Endothelial cell of umbilical vein (primary cell): ENCODE results near the gene CHST15. TPM values are rescaled to one million over a fixed set of nuclear protein-coding genes. Genes with fewer than 3 reads are reported as not detected.

Source experiments
- BruUV-seq: library from RNA; stranded (reverse); fragments of 400-500 nt; replicated peaks from 2 replicates; lab custom pipeline; 2021; lab: Mats Ljungman, UMichigan
- CTCF ChIA-PET: fragments of 300-600, 350-600 bp; sonication (Branson Sonifier 250); formaldehyde crosslinking; loops from one replicate; lab custom pipeline; 2021; ENCODE audit warnings: antibody characterized with exemption, inconsistent platforms; lab: Charles Lee
- POLR2A ChIA-PET: fragments of 300-600, 350-600 bp; sonication (Branson Sonifier 250); formaldehyde crosslinking; loops from one replicate; lab custom pipeline; 2021; ENCODE audit warnings: antibody characterized with exemption, inconsistent platforms; lab: Charles Lee
- DNase-seq: peaks from one replicate; pipeline ENCODE4 v3.0.0-alpha.2; 2011; ENCODE audit warnings: low read depth, low spot score
- FAIRE-seq: peaks from 2 replicates; lab custom pipeline; 2011; peaks lifted over from hg19 to GRCh38; lab: Jason Lieb, UNC
- H2AFZ ChIP-seq: 2 replicates; pipeline ENCODE4 v1.6.0; 2012; ENCODE audit warnings: low read depth, low read length, control low read depth, inconsistent platforms
- H3K27ac ChIP-seq: 2 replicates; pipeline ENCODE4 v1.5.1; 2011; ENCODE audit warnings: low read depth, mild to moderate bottlenecking, control low read depth, low read length, moderate library complexity; ENCODE audit not compliant: insufficient read depth
- H3K27me3 ChIP-seq, 2 experiments: 2 replicates each; pipeline versions ENCODE4 v1.6.0 to v1.6.1; 2011; ENCODE audit warnings: low read length in 2 of 2, mixed read lengths in 1 of 2; ENCODE audit not compliant: control insufficient read depth in 2 of 2, insufficient read depth in 2 of 2
- H3K36me3 ChIP-seq, 2 experiments: 2 replicates in 1 of 2; 3 replicates in 1 of 2; pipeline ENCODE4 v1.5.1; 2011; ENCODE audit warnings: low read length in 2 of 2, mild to moderate bottlenecking in 1 of 2, moderate library complexity in 1 of 2; ENCODE audit not compliant: control insufficient read depth in 2 of 2, insufficient read depth in 2 of 2; ENCODE audit errors: extremely low read depth in 1 of 2
- H3K4me1 ChIP-seq: 3 replicates; pipeline ENCODE4 v1.5.1; 2011; ENCODE audit warnings: mild to moderate bottlenecking, low read length; ENCODE audit not compliant: control insufficient read depth, insufficient read depth; ENCODE audit errors: extremely low read depth
- H3K4me2 ChIP-seq: 2 replicates; pipeline ENCODE4 v1.6.1; 2011; ENCODE audit warnings: low read length, control low read depth, mixed read lengths; ENCODE audit not compliant: insufficient read depth
- H3K4me3 ChIP-seq, 3 experiments: fragments of 200-600 bp in 1 of 3; sonication (generic), shearing (Covaris generic) in 1 of 3; replicated peaks in 1 of 3; 2 replicates each; pipeline ENCODE4 v1.5.1; 2011 to 2016; ENCODE audit warnings: control low read depth in 3 of 3, low read length in 3 of 3, mild to moderate bottlenecking in 2 of 3, inconsistent platforms in 1 of 3, low read depth in 1 of 3, moderate library complexity in 1 of 3; ENCODE audit not compliant: insufficient read depth in 1 of 3
- H3K79me2 ChIP-seq: 2 replicates; pipeline ENCODE4 v1.6.0; 2012; ENCODE audit warnings: low read length, inconsistent platforms; ENCODE audit not compliant: control insufficient read depth, insufficient read depth
- H3K9ac ChIP-seq: replicated peaks from 2 replicates; pipeline ENCODE3; 2011; ENCODE audit warnings: low read length, control low read depth; ENCODE audit not compliant: insufficient read depth; ENCODE audit errors: extremely low read depth
- H3K9me1 ChIP-seq: replicated peaks from 3 replicates; pipeline ENCODE4 v1.6.0; 2011; ENCODE audit warnings: mild to moderate bottlenecking, low read length; ENCODE audit not compliant: control insufficient read depth, insufficient read depth; ENCODE audit errors: extremely low read depth
- H3K9me3 ChIP-seq: replicated peaks from 2 replicates; pipeline ENCODE4 v1.5.1; 2012; ENCODE audit warnings: low read length, inconsistent platforms; ENCODE audit not compliant: control insufficient read depth, insufficient read depth
- H4K20me1 ChIP-seq: replicated peaks from 2 replicates; pipeline ENCODE3; 2011; ENCODE audit warnings: mild to moderate bottlenecking, low read length; ENCODE audit not compliant: control insufficient read depth, insufficient read depth; ENCODE audit errors: extremely low read depth
- EZH2 ChIP-seq: IDR thresholded peaks from 2 replicates; pipeline ENCODE4 v1.6.1; 2012; ENCODE audit warnings: borderline replicate concordance, low read depth, mild to moderate bottlenecking, moderate library complexity, low read length, inconsistent platforms; ENCODE audit not compliant: severe bottlenecking
- FOS ChIP-seq: IDR thresholded peaks from 2 replicates; pipeline ENCODE4 v1.6.1; 2011; ENCODE audit warnings: mild to moderate bottlenecking, low read length, moderate library complexity, borderline replicate concordance; ENCODE audit not compliant: insufficient read depth
- GATA2 ChIP-seq: IDR thresholded peaks from 2 replicates; pipeline ENCODE4 v1.7.0; 2011; ENCODE audit warnings: low read depth, mild to moderate bottlenecking, moderate library complexity, mixed read lengths, low read length; ENCODE audit not compliant: insufficient read length, insufficient read depth
- JUN ChIP-seq: IDR thresholded peaks from 2 replicates; pipeline ENCODE4 v1.6.1; 2011; ENCODE audit warnings: borderline replicate concordance, low read depth; ENCODE audit not compliant: insufficient read length, insufficient read depth
- MYC ChIP-seq: IDR thresholded peaks from one replicate; pipeline ENCODE4 v1.6.1; 2011; ENCODE audit warnings: mild to moderate bottlenecking, low read depth, low read length
- POLR2A ChIP-seq: IDR thresholded peaks from 2 replicates; pipeline ENCODE4 v1.6.1; 2012; ENCODE audit warnings: low read depth, mild to moderate bottlenecking, control low read depth, low read length
- POLR2AphosphoS5 ChIP-seq: IDR thresholded peaks from 2 replicates; pipeline ENCODE4 v1.6.1; 2012; ENCODE audit warnings: low read depth, mild to moderate bottlenecking, control low read depth, low read length, moderate library complexity; ENCODE audit not compliant: insufficient read depth
- dilution Hi-C: fragments of 300-500 bp; cut with MboI; formaldehyde crosslinking; loops from one replicate; pipeline ENCODE4 v1.15.0; 2019; ENCODE audit warnings: low sequenced_read_pairs; ENCODE audit not compliant: extremely low pct_ligation_motif_present
- intact Hi-C: fragments of 100-400 bp; cut with micrococcal nuclease; formaldehyde crosslinking; loops from one replicate; pipeline ENCODE4 v1.10.0; 2022
- polyA plus RNA-seq, 4 experiments: library from polyadenylated mRNA; depleted of rRNA in 3 of 4; stranded (reverse) in 3 of 4; unstranded in 1 of 4; fragments of >200 nt; gene quantifications; 2 replicates each; pipeline versions ENCODE4 v1.2.1 to v1.2.3, GENCODE V29; 2011 to 2012; ENCODE audit warnings: missing spikeins in 1 of 4
- total RNA-seq: library from RNA; stranded (reverse); gene quantifications from 2 replicates; pipeline ENCODE4 v1.2.3, GENCODE V29; 2021
- TF ChIP-seq, protein P1 (sequence below), 2 donors: IDR thresholded peaks; 1 replicate in 1 of 2; 2 replicates in 1 of 2; pipeline ENCODE4 v1.5.1; 2011; ENCODE audit warnings: low read length in 2 of 2, mild to moderate bottlenecking in 2 of 2, moderate library complexity in 2 of 2, control low read depth in 1 of 2, inconsistent platforms in 1 of 2, low read depth in 1 of 2; ENCODE audit not compliant: insufficient read depth in 1 of 2; ENCODE audit errors: extremely low read depth in 1 of 2
- TF ChIP-seq, protein P2 (sequence below): IDR thresholded peaks from 2 replicates; pipeline ENCODE4 v1.6.1; 2011; ENCODE audit not compliant: insufficient read depth, insufficient read length

CHST15 gene
- total and polyA plus RNA-seq, 2 donors (not counting 3 experiments of a cell fraction or from before 2014, with no cell fraction given) = 23.1 to 29.2 TPM

DNA sequence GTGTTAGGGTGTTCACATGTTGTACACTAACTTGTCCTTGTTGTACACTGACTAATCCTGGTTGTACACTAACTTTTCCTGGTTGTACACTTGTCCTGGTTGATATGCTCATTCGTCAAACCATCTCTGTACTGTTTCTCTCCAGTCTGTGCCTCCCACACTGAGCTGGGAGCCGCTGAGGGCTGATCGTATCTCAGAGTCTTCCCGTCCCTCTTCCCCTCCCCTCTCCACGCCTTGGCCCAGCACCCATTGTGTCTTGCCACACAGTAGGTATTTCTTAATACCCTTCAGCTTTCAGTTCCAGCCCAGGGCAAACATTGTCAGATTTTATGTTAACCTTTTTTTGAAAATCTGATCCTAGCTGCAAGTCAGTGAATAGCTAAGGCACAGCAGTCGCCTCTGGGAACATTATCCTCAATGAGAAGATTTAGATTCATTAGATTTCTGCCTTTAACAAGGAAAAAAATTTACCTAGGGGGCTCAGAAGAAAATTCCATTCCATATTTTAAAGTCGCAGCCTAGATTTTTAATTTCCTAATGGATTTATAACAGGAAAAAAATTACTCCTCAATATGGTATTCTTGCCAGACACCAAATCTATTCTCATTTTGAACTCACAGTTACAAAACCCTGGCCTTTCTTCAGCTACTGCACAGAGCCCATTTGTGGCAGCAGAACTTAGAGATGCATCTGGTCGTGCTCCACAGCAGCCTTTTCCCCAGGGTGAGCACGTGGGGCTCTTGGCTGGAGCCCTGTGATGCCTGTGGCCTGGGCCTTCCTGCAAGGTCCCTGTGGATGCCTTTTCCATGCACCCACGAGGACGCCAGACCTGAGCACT lies 33.0 kb upstream of the CHST15 start:
- Histone ChIP-seq H4K20me1 (no peaks in the 10 kb centered on the region), H3K9ac (no peak overlapping the region), H3K27ac (no peak overlapping the region), H3K27me3 (no peaks in the 10 kb centered on the region), H3K4me3 (no peak overlapping the region), H3K4me1 (no peaks in the 10 kb centered on the region), H2AFZ (no peak overlapping the region), H3K9me3 (no peaks in the 10 kb centered on the region), H3K36me3 (no peaks in the 10 kb centered on the region), H3K4me2 (no peak overlapping the region), H3K79me2 (no peaks in the 10 kb centered on the region), H3K9me1 (no peaks in the 10 kb centered on the region)
- no TSS peak for BruUV-seq
- DNase-seq (no peak), FAIRE-seq (no peak)
- TF ChIP-seq EZH2 (no peak), POLR2A (no peak), JUN (no peak), FOS (no peak), MYC (no peak), GATA2 (no peak), POLR2AphosphoS5 (no peak)
- TF ChIP-seq, protein P1, sequence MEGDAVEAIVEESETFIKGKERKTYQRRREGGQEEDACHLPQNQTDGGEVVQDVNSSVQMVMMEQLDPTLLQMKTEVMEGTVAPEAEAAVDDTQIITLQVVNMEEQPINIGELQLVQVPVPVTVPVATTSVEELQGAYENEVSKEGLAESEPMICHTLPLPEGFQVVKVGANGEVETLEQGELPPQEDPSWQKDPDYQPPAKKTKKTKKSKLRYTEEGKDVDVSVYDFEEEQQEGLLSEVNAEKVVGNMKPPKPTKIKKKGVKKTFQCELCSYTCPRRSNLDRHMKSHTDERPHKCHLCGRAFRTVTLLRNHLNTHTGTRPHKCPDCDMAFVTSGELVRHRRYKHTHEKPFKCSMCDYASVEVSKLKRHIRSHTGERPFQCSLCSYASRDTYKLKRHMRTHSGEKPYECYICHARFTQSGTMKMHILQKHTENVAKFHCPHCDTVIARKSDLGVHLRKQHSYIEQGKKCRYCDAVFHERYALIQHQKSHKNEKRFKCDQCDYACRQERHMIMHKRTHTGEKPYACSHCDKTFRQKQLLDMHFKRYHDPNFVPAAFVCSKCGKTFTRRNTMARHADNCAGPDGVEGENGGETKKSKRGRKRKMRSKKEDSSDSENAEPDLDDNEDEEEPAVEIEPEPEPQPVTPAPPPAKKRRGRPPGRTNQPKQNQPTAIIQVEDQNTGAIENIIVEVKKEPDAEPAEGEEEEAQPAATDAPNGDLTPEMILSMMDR (IDR thresholded peaks at IDR 0.05; ENCODE audit: extremely low read depth in 1 of 2, insufficient read depth in 1 of 2, low read depth in 1 of 2, low read length in 2 of 2) = no peak
- TF ChIP-seq, protein P2, sequence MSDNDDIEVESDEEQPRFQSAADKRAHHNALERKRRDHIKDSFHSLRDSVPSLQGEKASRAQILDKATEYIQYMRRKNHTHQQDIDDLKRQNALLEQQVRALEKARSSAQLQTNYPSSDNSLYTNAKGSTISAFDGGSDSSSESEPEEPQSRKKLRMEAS = no peak
- dilution Hi-C loops = no loop called here
- CTCF ChIA-PET = interaction anchor here (0.7 to 2.8 kb wide), 10 partner anchors 10 to 263 kb away, joined by 3 to 9 read pairs (median 4); partner anchors contain the start of gene CHST15
- intact Hi-C loops = loop anchor here (10.0 kb wide), 1 partner anchor 322 kb away; no protein-coding TSS in a partner anchor
- POLR2A ChIA-PET = no interaction called here
